ENCODE data around the gene NOL12. TPM values are rescaled to one million over a fixed set of nuclear protein-coding genes. Genes with fewer than 3 reads are reported as not detected.

Gene NOL12
- total RNA-seq, 1 experiment from 2014 or later: 31.4 TPM

GRCh38 chr22:37733625-37734401, 47.7 kb downstream of the NOL12 start:
- Histone ChIP-seq H3K4me1 (ENCODE audit: control insufficient read depth in 1 of 2, insufficient read depth in 2 of 2, low read length in 2 of 2) (peaks cover 26 to 43% of the 10 kb centered on the region in 2 experiments), H3K79me2 (ENCODE audit: insufficient read depth, low read length) (no peaks in the 10 kb centered on the region), H3K36me3 (ENCODE audit: control insufficient read depth in 1 of 2, insufficient read depth in 2 of 2, low read length in 2 of 2) (no peaks in the 10 kb centered on the region), H2AFZ (ENCODE audit: low read depth, low read length, poor library complexity, severe bottlenecking) (no peak overlapping the region), H3K9me2 (ENCODE audit: insufficient read depth) (no peaks in the 10 kb centered on the region), H3K4me3 (replicated peaks in 1 of 2; ENCODE audit: low read depth in 1 of 2, low read length in 2 of 2) (no peak overlapping the region), H3K4me2 (ENCODE audit: low read length) (peak overlapping the region; percentile 11; the same call in 1 of the 2 replicates), H3K9me3 (ENCODE audit: control insufficient read depth in 1 of 2, insufficient read depth in 1 of 2, low read depth in 1 of 2, low read length in 2 of 2) (no peaks in the 10 kb centered on the region), H3K27ac (ENCODE audit: low read depth, low read length) (no peak overlapping the region), H4K20me1 (ENCODE audit: insufficient read depth) (no peaks in the 10 kb centered on the region), H3K27me3 (ENCODE audit: insufficient read depth, low read length) (no peaks in the 10 kb centered on the region), H3K9ac (ENCODE audit: low read length) (no peak overlapping the region)
- TF ChIP-seq EZH2phosphoT487 (IDR thresholded peaks at IDR 0.05; ENCODE audit: borderline replicate concordance) (no peak), JUND (IDR thresholded peaks at IDR 0.05) (no peak), CBX3 (IDR thresholded peaks at IDR 0.05; ENCODE audit: low read depth) (no peak)
- DNase-seq (ENCODE audit: low read depth, low spot score): no peak
- ChIA-PET CTCF (interaction anchor here (1.4 kb wide), 1 partner anchor 90 kb away, joined by 3 read pairs; no protein-coding TSS in a partner anchor), POLR2A (no interaction called here), RAD21 (ENCODE audit: low non-redundant PET in 1 of 2, low total read pairs in 2 of 2, uncharacterized antibody in 2 of 2, unreplicated experiment in 2 of 2) (no interaction called here)
- ATAC-seq: no peak
- no TSS peak for BruUV-seq (replicated peaks)
- intact Hi-C loops (cut with micrococcal nuclease): no loop called here

GRCh38 chr22:37734402-37734700, 48.2 kb downstream of the NOL12 start:
- Histone ChIP-seq H3K4me3 (replicated peaks in 1 of 2; ENCODE audit: low read depth in 1 of 2, low read length in 2 of 2) (no peak overlapping the region), H3K9me3 (ENCODE audit: control insufficient read depth in 1 of 2, insufficient read depth in 1 of 2, low read depth in 1 of 2, low read length in 2 of 2) (no peaks in the 10 kb centered on the region), H3K27ac (ENCODE audit: low read depth, low read length) (no peak overlapping the region; the same call in 1 of the 2 replicates), H2AFZ (ENCODE audit: low read depth, low read length, poor library complexity, severe bottlenecking) (no peak overlapping the region), H3K9ac (ENCODE audit: low read length) (no peak overlapping the region), H4K20me1 (ENCODE audit: insufficient read depth) (no peaks in the 10 kb centered on the region), H3K79me2 (ENCODE audit: insufficient read depth, low read length) (no peaks in the 10 kb centered on the region), H3K36me3 (ENCODE audit: control insufficient read depth in 1 of 2, insufficient read depth in 2 of 2, low read length in 2 of 2) (no peaks in the 10 kb centered on the region), H3K4me2 (ENCODE audit: low read length) (no peak overlapping the region), H3K27me3 (ENCODE audit: insufficient read depth, low read length) (no peaks in the 10 kb centered on the region), H3K9me2 (ENCODE audit: insufficient read depth) (no peaks in the 10 kb centered on the region), H3K4me1 (ENCODE audit: control insufficient read depth in 1 of 2, insufficient read depth in 2 of 2, low read length in 2 of 2) (peaks cover 26 to 47% of the 10 kb centered on the region in 2 experiments)
- ATAC-seq (no peak), DNase-seq (ENCODE audit: low read depth, low spot score) (no peak)
- RAD21 ChIA-PET (ENCODE audit: low non-redundant PET in 1 of 2, low total read pairs in 2 of 2, uncharacterized antibody in 2 of 2, unreplicated experiment in 2 of 2): no interaction called here
- intact Hi-C loops (cut with micrococcal nuclease): no loop called here
- BruUV-seq (replicated peaks): no TSS peak
- TF ChIP-seq FOSL1 (IDR thresholded peaks at IDR 0.05; ENCODE audit: low read depth): no peak
- no peak for TF ChIP-seq SIN3A (IDR thresholded peaks at IDR 0.05; ENCODE audit: low read depth)
- no peak for TF ChIP-seq POLR2A (IDR thresholded peaks at IDR 0.05; ENCODE audit: borderline replicate concordance, extremely low read depth, insufficient read depth, insufficient read length)
- no peak for TF ChIP-seq EZH2phosphoT487 (IDR thresholded peaks at IDR 0.05; ENCODE audit: borderline replicate concordance)
- TF ChIP-seq EGR1 (IDR thresholded peaks at IDR 0.05; ENCODE audit: low read depth): no peak
- no peak for TF ChIP-seq ZNF274 (IDR thresholded peaks at IDR 0.05; ENCODE audit: low read depth, low read length)
- TF ChIP-seq CEBPB (IDR thresholded peaks at IDR 0.05; ENCODE audit: low read depth): no peak
- CTCF ChIA-PET: interaction anchor here (1.4 kb wide), 1 partner anchor 91 kb away, joined by 3 read pairs; no protein-coding TSS in a partner anchor
- POLR2A ChIA-PET: no interaction called here

Data from HCT116 (cell line).